H9 (cell line): ENCODE measurements around the gene BANP. TPM values are rescaled to one million over a fixed set of nuclear protein-coding genes. Genes with fewer than 3 reads are reported as not detected.

Source experiments
- DNase-seq: peaks from one replicate; pipeline ENCODE4 v3.0.0-alpha.2; 2017
- H2AFZ ChIP-seq: one replicate; pipeline ENCODE4 v1.6.1; 2013; ENCODE audit warnings: mild to moderate bottlenecking, low read length, control low read depth, moderate library complexity
- H2AK5ac ChIP-seq: 2 replicates; pipeline ENCODE4 v1.6.1; 2013; ENCODE audit warnings: low read length, control low read depth, mixed read lengths; ENCODE audit not compliant: insufficient read length
- H2BK120ac ChIP-seq: one replicate; pipeline ENCODE4 v1.6.1; 2013; ENCODE audit warnings: low read depth, mild to moderate bottlenecking, low read length, control low read depth, inconsistent platforms; ENCODE audit not compliant: poor library complexity, severe bottlenecking
- H2BK12ac ChIP-seq: 2 replicates; pipeline ENCODE4 v1.6.1; 2013; ENCODE audit warnings: low read length, control low read depth, mixed read lengths, low read depth; ENCODE audit not compliant: insufficient read length
- H2BK15ac ChIP-seq: 2 replicates; pipeline ENCODE4 v1.6.1; 2013; ENCODE audit warnings: low read depth, low read length, control low read depth
- H2BK20ac ChIP-seq: one replicate; pipeline ENCODE4 v1.6.1; 2013; ENCODE audit warnings: low read depth, mild to moderate bottlenecking, low read length, control low read depth, inconsistent platforms; ENCODE audit not compliant: poor library complexity, severe bottlenecking
- H2BK5ac ChIP-seq: 2 replicates; pipeline ENCODE4 v1.6.1; 2013; ENCODE audit warnings: low read length, control low read depth, mixed read lengths; ENCODE audit not compliant: insufficient read length
- H3K14ac ChIP-seq: 2 replicates; pipeline ENCODE4 v1.6.1; 2013; ENCODE audit warnings: low read length, control low read depth; ENCODE audit not compliant: insufficient read depth
- H3K18ac ChIP-seq: 2 replicates; pipeline ENCODE4 v1.6.1; 2013; ENCODE audit warnings: low read depth, mild to moderate bottlenecking, mixed read lengths, low read length, control low read depth; ENCODE audit not compliant: insufficient read length
- H3K23ac ChIP-seq: 2 replicates; pipeline ENCODE4 v1.6.1; 2013; ENCODE audit warnings: low read length, control low read depth, mixed read lengths, low read depth; ENCODE audit not compliant: insufficient read length
- H3K23me2 ChIP-seq: 2 replicates; pipeline ENCODE4 v1.6.1; 2013; ENCODE audit warnings: low read depth, mild to moderate bottlenecking, mixed read lengths, low read length, control low read depth; ENCODE audit not compliant: insufficient read length, poor library complexity, severe bottlenecking
- H3K27ac ChIP-seq: 2 replicates; pipeline ENCODE4 v1.5.1; 2013; ENCODE audit warnings: low read length, control low read depth, mixed read lengths, low read depth; ENCODE audit not compliant: insufficient read length
- H3K27me3 ChIP-seq: 2 replicates; pipeline ENCODE4 v1.6.1; 2013; ENCODE audit warnings: low read length, control low read depth, inconsistent platforms; ENCODE audit not compliant: insufficient read depth
- H3K4ac ChIP-seq: 2 replicates; pipeline ENCODE4 v1.6.1; 2013; ENCODE audit warnings: low read depth, mild to moderate bottlenecking, control low read depth, inconsistent platforms, low read length, moderate library complexity
- H3K4me1 ChIP-seq: 2 replicates; pipeline ENCODE4 v1.6.1; 2013; ENCODE audit warnings: low read length, control low read depth, inconsistent platforms; ENCODE audit not compliant: insufficient read depth
- H3K4me2 ChIP-seq: 2 replicates; pipeline ENCODE4 v1.6.1; 2013; ENCODE audit warnings: low read length, control low read depth, mixed read lengths; ENCODE audit not compliant: insufficient read length, insufficient read depth
- H3K56ac ChIP-seq: 2 replicates; pipeline ENCODE4 v1.6.1; 2013; ENCODE audit warnings: low read depth, mild to moderate bottlenecking, mixed read lengths, low read length, control low read depth; ENCODE audit not compliant: insufficient read length
- H3K79me1 ChIP-seq: 2 replicates; pipeline ENCODE4 v1.6.1; 2013; ENCODE audit warnings: low read depth, mild to moderate bottlenecking, moderate library complexity, low read length, control low read depth, inconsistent platforms; ENCODE audit not compliant: insufficient read depth, poor library complexity, severe bottlenecking
- H3K79me2 ChIP-seq: 2 replicates; pipeline ENCODE4 v1.6.1; 2013; ENCODE audit warnings: low read length, control low read depth, inconsistent platforms; ENCODE audit not compliant: insufficient read depth
- H3K9ac ChIP-seq: 2 replicates; pipeline ENCODE4 v1.6.1; 2013; ENCODE audit warnings: low read length, control low read depth, mixed read lengths; ENCODE audit not compliant: insufficient read length; ENCODE audit errors: extremely low read depth
- H3K9me3 ChIP-seq: one replicate; pipeline ENCODE4 v1.6.1; 2013; ENCODE audit warnings: low read depth, low read length, inconsistent platforms; ENCODE audit not compliant: control insufficient read depth
- H3T11ph ChIP-seq: one replicate; pipeline ENCODE4 v1.6.1; 2013; ENCODE audit warnings: mild to moderate bottlenecking, low read length, control low read depth, inconsistent platforms
- H4K20me1 ChIP-seq: one replicate; pipeline ENCODE4 v1.6.1; 2013; ENCODE audit not compliant: control insufficient read depth, insufficient read length, insufficient read depth
- H4K5ac ChIP-seq: 2 replicates; pipeline ENCODE4 v1.6.1; 2013; ENCODE audit warnings: low read depth, mild to moderate bottlenecking, mixed read lengths, low read length, control low read depth; ENCODE audit not compliant: insufficient read length
- H4K8ac ChIP-seq: replicated peaks from 2 replicates; pipeline ENCODE4 v1.6.1; 2013; ENCODE audit warnings: low read length, control low read depth, mixed read lengths, low read depth; ENCODE audit not compliant: insufficient read length
- H4K91ac ChIP-seq: 2 replicates; pipeline ENCODE4 v1.6.1; 2013; ENCODE audit warnings: low read depth, mild to moderate bottlenecking, moderate library complexity, mixed read lengths, low read length, control low read depth; ENCODE audit not compliant: insufficient read length
- H3K27ac Mint-ChIP-seq, 3 experiments: 2 replicates in 2 of 3; 3 replicates in 1 of 3; pipeline ENCODE4 v1.8.0; 2020 to 2021; ENCODE audit warnings: mixed read lengths in 3 of 3, mild to moderate bottlenecking in 1 of 3, moderate library complexity in 1 of 3
- H3K27me3 Mint-ChIP-seq: 2 replicates; pipeline ENCODE4 v1.8.0; 2021; ENCODE audit warnings: low read depth, mild to moderate bottlenecking, moderate library complexity, mixed read lengths
- H3K36me3 Mint-ChIP-seq, 3 experiments: 2 replicates in 2 of 3; 3 replicates in 1 of 3; pipeline ENCODE4 v1.8.0; 2020 to 2021; ENCODE audit warnings: low read depth in 3 of 3, mixed read lengths in 3 of 3; ENCODE audit not compliant: insufficient read depth in 1 of 3
- H3K4me1 Mint-ChIP-seq, 2 experiments: 2 replicates each; pipeline ENCODE4 v1.8.0; 2020; ENCODE audit warnings: mixed read lengths in 2 of 2
- H3K4me3 Mint-ChIP-seq, 2 experiments: 2 replicates in 1 of 2; 3 replicates in 1 of 2; pipeline ENCODE4 v1.8.0; 2020 to 2021; ENCODE audit warnings: mild to moderate bottlenecking in 2 of 2, mixed read lengths in 2 of 2, moderate library complexity in 1 of 2
- H3K9me3 Mint-ChIP-seq, 2 experiments: 2 replicates in 1 of 2; 3 replicates in 1 of 2; pipeline ENCODE4 v1.8.0; 2020; ENCODE audit warnings: mild to moderate bottlenecking in 2 of 2, mixed read lengths in 2 of 2, moderate library complexity in 1 of 2
- WGBS: extraction: QIAGEN DNeasy Blood & Tissue Kit; methylation state at CpG from one replicate; pipeline ENCODE4 v1.1.7; 2013; ENCODE audit warnings: missing lambda C conversion rate, low lambda C conversion rate, mixed read lengths; ENCODE audit not compliant: insufficient read length; ENCODE audit errors: extremely low coverage; 5-methylcytosine and 5-hydroxymethylcytosine counted together
- total RNA-seq: library from RNA; stranded (reverse); gene quantifications from 2 replicates; pipeline ENCODE4 v1.2.1, GENCODE V29; 2021
- TF ChIP-seq, protein P1 (sequence below): fragments of 200-600 bp; sonication (generic); conservative IDR thresholded peaks from 3 replicates; pipeline ENCODE4 v1.8.0; 2021; ENCODE audit warnings: antibody characterized with exemption, mild to moderate bottlenecking

The BANP gene
- total RNA-seq, 1 experiment from 2014 or later: 24.9 TPM

- Histone ChIP-seq H3K79me1 (no peaks in the 10 kb centered on the region), H4K91ac (no peak overlapping the region), H3K4ac (no peak overlapping the region), H2BK5ac (no peak overlapping the region), H3K27ac (no peak overlapping the region), H3K9me3 (no peaks in the 10 kb centered on the region), H2BK15ac (no peak overlapping the region), H2BK120ac (no peak overlapping the region), H4K5ac (no peak overlapping the region), H3K23me2 (no peaks in the 10 kb centered on the region), H2BK12ac (no peak overlapping the region), H3K56ac (no peak overlapping the region), H3K27me3 (no peaks in the 10 kb centered on the region), H2BK20ac (no peak overlapping the region), H3K14ac (no peak overlapping the region; the same call in 1 of the 2 replicates), H3K9ac (no peak overlapping the region), H3K23ac (no peak overlapping the region), H4K8ac (no peak overlapping the region), H4K20me1 (no peaks in the 10 kb centered on the region), H3K4me2 (no peak overlapping the region), H3T11ph (no peak overlapping the region), H2AFZ (no peak overlapping the region), H3K4me1 (no peaks in the 10 kb centered on the region), H2AK5ac (no peak overlapping the region), H3K79me2 (no peaks in the 10 kb centered on the region), H3K18ac (no peak overlapping the region)
- H3K27ac Mint-ChIP-seq: peak overlapping the region; percentile 12 to 78 (median 49); a peak in 5 of 7 replicates
- WGBS: no CpG with 5 or more reads among the region's 23 CpGs
- no peaks in the 10 kb centered on the region for H3K9me3 Mint-ChIP-seq
- DNase-seq: no peak
- H3K27me3 Mint-ChIP-seq: no peaks in the 10 kb centered on the region
- peaks cover 16 to 38% of the 10 kb centered on the region in 2 experiments for H3K4me1 Mint-ChIP-seq
- H3K4me3 Mint-ChIP-seq: no peak overlapping the region
- H3K36me3 Mint-ChIP-seq: peaks cover 19 to 27% (median 21%) of the 10 kb centered on the region in 3 experiments; a peak in 6 of 7 replicates
- TF ChIP-seq, protein P1, sequence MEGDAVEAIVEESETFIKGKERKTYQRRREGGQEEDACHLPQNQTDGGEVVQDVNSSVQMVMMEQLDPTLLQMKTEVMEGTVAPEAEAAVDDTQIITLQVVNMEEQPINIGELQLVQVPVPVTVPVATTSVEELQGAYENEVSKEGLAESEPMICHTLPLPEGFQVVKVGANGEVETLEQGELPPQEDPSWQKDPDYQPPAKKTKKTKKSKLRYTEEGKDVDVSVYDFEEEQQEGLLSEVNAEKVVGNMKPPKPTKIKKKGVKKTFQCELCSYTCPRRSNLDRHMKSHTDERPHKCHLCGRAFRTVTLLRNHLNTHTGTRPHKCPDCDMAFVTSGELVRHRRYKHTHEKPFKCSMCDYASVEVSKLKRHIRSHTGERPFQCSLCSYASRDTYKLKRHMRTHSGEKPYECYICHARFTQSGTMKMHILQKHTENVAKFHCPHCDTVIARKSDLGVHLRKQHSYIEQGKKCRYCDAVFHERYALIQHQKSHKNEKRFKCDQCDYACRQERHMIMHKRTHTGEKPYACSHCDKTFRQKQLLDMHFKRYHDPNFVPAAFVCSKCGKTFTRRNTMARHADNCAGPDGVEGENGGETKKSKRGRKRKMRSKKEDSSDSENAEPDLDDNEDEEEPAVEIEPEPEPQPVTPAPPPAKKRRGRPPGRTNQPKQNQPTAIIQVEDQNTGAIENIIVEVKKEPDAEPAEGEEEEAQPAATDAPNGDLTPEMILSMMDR: no peak
Measured at GRCh38 chr16:88022076-88023042, 71.1 kb downstream of the BANP start.
